ENCODE measurements around the gene NOL3.

Gene NOL3

DNA sequence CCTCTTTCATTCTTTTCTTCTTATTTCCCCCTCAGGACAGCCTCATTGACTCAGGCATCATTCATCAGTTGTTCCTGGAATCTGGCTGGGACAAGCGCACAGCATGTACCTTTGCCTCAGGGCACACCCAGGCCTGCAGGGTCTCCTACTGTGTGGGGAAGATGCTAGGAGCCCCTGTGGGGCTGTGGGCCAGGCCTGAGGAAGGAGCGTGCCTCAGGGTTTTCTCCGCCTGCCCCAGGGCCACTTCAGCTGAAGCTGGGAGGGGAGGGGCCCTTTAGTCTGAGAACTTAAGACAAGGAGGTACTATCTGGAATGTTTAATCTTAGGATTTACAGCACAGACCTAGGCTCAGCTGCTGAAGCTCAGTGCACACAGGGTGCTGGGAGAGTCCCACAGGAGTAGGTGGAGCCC lies 36.5 kb downstream of the NOL3 start:
- DNase-seq (ENCODE audit: low read depth), result no peak

DNA sequence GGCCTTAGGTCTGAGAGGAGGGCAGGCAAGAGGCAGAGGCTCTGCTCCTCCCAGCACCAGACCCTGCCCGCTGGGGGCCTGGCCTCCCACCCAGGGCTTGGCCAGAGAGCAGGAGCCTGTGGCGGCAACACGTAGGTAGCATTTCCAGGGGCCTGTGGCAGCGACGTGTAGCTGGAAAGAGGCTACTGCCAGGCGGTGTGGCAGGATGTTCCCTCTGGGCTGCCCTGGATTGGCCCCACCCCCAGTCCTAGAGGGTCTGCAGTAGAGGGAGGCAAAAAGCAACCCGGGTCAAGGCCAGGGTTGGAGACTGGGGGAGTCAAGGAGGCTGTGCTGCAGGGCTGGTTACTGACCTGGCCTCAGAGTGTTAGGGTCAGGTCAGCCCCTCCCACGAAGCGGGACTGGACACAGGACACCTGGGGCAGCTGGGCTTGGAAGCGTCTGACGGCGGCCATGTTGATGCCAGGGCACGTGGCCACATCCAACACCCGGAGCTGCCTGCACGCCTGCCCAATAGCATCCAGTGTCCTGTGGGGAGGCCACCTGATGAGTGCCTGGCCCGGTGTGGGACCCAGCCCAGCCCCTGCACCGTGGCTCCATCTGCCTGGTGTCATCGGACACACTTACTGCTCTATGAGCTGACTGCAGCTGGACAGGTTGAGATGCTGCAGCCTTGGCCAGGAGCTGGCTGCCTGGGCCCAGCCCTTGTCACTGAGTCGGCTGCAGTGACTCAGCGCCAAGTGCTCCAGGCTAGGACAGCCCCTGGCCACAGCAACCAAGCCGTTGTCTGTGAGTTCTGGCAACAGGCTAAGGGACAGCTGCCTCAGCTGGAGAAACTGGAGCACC lies 37.1 kb downstream of the NOL3 start:
- DNase-seq (ENCODE audit: low read depth), result no peak

DNA sequence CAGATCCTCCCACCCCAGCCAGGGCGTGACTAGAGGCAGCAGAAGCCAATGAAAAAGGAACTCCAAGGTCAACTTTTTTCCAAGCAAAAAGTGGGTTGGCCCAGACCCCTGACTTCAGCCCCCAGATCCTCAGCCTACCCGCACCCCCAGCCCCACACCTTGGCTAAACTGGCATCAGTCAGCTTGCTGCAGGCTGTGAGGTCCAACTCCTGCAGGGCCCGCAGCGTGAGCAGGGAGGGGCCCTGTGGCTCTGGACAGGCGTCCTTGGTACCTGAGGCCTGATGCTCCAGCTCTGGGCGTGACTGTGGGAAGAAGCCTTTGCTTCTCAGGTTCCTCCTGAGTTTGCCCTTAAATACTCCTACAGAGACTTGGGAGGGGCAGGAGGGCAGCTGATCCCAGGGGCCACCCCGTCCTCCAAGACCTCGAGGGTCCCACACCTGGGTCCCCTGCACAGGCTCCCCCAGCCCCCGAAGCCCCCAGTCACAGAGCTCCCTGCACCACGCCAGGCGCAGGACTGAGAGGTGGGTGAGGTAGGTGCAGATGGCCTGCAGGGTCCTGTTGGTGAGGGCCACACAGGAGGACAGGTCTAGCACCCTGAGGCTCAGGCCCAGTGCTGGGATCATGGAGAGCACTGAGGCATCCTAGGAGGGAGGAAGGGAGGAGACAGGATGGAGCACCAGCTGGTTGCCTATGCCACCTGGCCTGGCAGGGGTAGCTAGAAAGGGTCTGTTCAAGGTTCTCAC lies 38.0 kb downstream of the NOL3 start:
- DNase-seq (ENCODE audit: low read depth), result no peak

DNA sequence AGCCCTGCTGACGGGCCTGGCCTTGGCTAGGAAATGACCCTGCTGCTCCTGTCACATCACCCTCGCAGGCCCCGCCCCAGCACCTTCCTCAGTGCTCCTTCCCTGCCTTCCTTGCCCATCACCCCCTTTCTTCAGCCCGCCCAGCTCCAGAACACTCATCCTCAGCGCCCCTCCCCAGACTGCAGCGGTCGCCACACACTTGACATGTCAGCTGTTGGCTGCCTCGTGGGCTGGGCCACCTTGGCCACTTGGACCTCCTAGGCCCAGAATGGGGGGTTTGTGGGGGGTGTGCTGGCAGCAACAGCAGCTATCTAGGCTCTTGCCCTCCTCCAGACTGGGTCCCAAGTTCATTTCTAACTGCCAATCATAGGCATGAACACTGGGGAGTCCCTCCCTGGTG lies 39.2 kb downstream of the NOL3 start:
- DNase-seq (ENCODE audit: low read depth), result no peak

DNA sequence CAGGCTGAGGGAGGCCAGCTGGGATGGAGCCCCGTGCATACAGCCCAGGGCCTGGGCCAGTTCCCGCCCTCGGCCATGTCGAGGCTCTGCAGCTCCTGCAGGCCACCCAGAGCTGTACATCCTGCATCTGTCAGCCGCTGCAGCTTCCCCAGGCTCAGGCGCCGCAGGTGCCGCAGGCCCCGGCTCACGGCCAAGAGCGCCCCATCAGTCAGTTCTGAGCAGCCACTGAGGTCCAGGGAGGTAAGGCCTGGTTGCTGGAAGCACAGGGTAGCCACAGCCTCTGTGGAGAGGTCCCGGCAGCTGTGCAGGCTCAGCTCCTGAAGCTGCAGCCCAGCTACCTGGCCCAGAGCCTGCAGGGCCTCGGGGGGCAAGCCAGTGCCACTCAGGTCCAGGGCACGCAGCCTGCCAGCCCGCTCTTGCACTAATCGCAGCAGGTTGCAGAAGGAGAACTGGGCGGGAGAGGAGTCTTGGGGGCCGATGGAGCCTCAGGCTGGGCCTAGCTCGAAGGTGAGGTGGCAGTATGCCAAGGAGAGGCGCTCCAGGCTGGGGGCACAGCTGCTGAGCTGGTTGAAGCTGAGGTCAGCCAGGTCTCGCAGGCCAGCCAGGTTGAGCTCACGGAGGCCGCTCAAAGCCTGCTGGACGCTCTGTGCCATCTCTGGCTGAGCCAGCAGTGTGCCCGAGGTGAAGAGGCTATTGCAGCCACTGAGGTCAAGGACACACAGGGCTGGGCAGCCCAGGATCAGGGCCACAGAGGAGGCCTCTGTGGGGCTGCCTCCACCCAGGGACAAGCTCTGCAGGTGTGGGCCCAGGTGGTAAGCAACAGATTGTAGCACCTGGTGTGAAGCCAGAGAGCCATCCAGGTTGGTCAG lies 40.0 kb downstream of the NOL3 start:
- DNase-seq (ENCODE audit: low read depth), result no peak

DNA sequence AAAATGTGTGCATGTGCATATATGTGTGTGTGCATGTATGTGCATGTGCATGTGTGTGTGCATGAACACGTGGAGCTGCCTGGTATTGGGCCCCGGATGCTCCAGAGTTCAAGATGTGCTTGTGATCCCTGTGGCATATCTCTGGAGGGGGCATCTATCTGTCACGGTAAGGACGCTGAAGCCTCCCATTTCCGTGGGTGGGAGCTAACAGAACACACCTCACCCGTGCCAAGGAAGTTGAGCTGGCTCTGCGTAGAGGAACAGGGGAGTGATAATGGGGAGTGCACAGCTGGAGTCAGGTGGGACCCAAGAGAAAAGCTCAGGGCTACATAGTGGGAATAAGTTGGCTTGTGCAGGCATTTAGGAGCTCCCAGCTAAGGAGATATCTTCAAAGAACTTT lies 41.3 kb downstream of the NOL3 start:
- DNase-seq (ENCODE audit: low read depth), result no peak

DNA sequence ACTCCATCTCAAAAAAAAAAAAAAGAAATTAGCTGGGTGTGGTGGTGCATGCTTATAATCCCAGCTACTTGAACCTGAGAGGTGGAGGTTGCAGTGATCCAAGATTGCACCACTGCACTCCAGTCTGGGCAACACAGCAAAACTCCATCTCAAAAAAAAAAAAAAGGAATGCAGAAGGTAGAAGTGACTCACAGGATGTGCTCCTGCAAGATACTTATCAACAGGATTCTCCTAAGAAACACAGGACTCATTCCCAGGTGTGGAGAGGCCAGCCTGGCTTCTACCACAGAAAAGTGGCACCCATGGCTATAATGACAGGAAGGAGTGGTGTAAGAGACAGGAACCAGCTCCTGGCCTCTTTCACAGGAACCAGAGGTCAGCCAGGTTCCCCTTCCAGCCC lies 42.4 kb downstream of the NOL3 start:
- DNase-seq (ENCODE audit: low read depth), result no peak

DNA sequence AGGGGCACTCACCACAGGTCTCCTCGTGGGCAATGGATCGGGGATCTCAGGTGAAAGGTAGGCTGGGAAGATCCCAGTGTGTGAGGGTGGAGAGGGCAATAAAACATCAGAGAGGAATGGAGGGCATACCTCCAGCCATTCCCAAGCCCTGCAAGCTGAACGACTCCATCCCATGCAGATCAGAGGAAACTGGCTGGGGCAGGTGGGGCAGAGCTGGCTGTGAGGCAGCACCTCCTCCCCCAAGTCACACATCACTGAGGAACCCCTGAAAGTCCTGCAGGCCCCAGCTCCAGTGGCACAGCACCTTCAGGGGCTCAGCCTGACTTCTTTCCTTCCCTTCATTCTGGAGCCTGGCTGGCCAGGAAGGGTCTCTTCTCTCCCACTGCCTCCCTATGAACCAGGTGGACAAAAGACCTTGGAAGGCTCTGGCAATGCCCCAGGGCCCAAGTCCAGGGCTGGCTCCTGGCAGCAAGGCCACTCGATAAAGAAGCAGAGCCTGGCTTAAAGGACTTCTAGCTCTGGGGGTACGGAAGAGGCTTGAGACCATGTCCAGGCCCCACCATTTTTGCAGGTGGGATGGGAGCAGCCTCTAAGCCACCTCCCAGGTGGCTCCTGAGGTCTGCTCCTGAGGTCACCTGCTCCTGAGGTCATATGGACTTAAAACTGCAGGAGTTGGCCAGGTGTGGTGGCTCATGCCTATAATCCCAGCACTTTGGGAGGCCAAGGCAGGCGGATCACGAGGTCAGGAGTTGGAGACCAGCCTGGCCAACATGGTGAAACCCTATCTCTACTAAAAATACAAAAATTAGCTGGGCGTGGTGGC lies 43.1 kb downstream of the NOL3 start:
- no peak for DNase-seq (ENCODE audit: low read depth)

DNA sequence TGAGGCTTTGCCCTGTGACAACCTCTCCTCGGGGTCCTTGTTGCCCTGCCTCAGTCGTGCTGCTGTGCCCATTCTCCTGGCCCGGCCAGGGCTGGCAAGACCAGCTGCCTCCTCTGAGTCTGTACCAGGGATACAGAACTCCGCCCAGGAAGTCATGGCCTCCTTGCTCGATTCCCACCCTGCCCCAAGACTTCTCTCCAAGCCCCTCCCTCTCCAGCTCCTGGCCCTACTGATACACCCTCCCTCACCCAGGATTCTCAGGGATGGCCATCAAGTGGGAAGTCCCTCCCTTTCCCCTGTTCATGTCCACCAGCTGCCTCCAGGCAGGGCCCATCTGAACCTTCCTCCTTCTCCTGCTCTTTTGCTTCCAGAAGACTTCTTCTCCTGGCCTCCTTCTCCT lies 45.4 kb downstream of the NOL3 start:
- DNase-seq (ENCODE audit: low read depth), result no peak

DNA sequence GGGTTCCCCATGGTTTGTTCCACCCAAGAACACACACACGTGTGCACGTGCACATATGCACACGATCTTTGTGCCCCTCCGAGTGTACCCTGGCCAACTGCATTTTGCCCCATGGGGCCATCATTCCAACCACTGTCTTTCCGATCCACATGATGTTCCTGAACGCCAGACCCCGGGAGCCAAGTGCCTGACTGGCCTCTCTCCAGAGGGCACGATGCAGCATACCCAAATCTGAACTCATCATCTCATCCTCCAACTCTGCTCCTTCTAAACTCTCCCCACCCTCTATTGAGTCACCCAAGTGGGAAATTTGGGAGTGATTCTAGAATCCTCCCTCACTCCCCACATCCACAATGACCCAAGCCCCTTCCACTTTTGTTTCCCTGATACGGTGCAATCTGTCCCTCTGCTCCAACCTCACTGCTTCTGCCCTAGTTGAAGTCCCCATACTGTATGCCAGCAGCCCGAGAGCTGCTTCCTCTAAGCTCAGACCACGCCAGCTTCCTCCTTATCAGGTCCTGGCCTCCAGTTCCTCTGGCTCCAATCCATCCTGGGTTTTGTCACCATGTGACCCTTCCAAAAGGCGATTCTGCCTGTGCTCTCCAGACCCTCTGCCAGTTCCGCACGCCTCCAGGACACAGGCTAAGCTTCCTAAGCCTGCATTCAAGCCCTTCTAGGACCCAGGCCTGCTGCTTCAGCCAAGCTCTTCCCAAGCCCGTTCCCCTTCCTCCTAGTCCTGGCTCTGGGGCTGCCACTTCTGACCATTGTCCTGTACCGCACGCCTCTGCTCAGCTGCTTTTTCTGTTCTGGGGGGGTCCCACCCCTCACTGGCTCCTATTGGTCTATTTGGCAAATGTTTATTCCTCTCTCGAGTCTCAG lies 46.5 kb downstream of the NOL3 start:
- no peak for DNase-seq (ENCODE audit: low read depth)

DNA sequence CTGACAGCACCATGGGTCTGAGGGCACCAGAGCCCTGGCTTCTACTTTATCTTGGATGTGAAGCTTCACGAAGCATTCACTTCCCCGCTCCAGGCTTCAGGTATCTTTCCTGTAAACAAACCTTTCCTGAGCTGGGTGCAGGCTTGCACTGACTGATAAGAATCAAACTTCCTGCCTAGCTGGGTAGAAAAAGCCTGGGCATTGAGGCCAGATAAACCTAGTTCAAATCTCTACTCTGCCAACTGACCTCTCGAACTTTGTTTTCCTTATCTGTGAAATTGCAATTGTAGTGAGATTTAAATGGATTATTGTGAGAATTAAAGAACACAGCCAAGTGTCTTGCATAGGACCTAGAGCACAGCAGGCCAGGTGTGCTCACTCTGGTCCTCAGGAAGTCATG lies 53.7 kb downstream of the NOL3 start:
- no peak for DNase-seq (ENCODE audit: low read depth)

Data from stimulated activated CD8-positive, alpha-beta memory T cell treated with anti-CD3 and anti-CD28 coated beads, Interleukin-15, amount 100 ng/mL, for 1 hour (primary cell).